HCT116 (cell line): ENCODE data around the gene PNPO. TPM values are rescaled to one million over a fixed set of nuclear protein-coding genes. Genes with fewer than 3 reads are reported as not detected.
A peak's percentile ranks its signal among the peaks of the same experiment; 100 is the strongest.

Experiments
- ATAC-seq: fragments of 200-7000 bp; cut with Tn5 transposase; 2 replicates; pipeline ENCODE4 v1.9.1; 2020; ENCODE audit warnings: mild to moderate bottlenecking, moderate library complexity
- BruUV-seq: library from RNA; stranded (reverse); fragments of 400-500 nt; replicated peaks from 2 replicates; lab custom pipeline; 2021; lab: Mats Ljungman, UMichigan
- CTCF ChIA-PET: fragments of 300-600 bp; sonication (Branson Sonifier 250); formaldehyde crosslinking; loops from one replicate; lab custom pipeline; 2021; ENCODE audit warnings: antibody characterized with exemption; lab: Charles Lee
- POLR2A ChIA-PET: fragments of 300-600, 350-600 bp; sonication (Branson Sonifier 250); formaldehyde crosslinking; loops from one replicate; lab custom pipeline; 2021; ENCODE audit warnings: antibody characterized with exemption; lab: Charles Lee
- RAD21 ChIA-PET, 2 experiments: fragments of 300-600 bp; sonication (Branson Sonifier 250); formaldehyde crosslinking; loops; one replicate each; lab custom pipeline; 2023; ENCODE audit warnings: low total read pairs in 2 of 2; ENCODE audit not compliant: uncharacterized antibody in 2 of 2, unreplicated experiment in 2 of 2, low non-redundant PET in 1 of 2; lab: Charles Lee
- DNase-seq: peaks from one replicate; pipeline ENCODE4 v3.0.0-alpha.2; 2010; ENCODE audit warnings: low read depth, low spot score
- H2AFZ ChIP-seq: fragments of 200-600 bp; shearing (Covaris generic), sonication (generic); 2 replicates; pipeline ENCODE4 v1.6.1; 2017; ENCODE audit warnings: low read depth, mixed run types, mixed read lengths, antibody characterized with exemption, low read length; ENCODE audit not compliant: poor library complexity, severe bottlenecking
- H3K27ac ChIP-seq: 2 replicates; pipeline ENCODE4 v1.5.1; 2012; ENCODE audit warnings: low read depth, low read length
- H3K27me3 ChIP-seq: fragments of 200-600 bp; sonication (generic); 2 replicates; pipeline ENCODE4 v1.6.1; 2016; ENCODE audit warnings: mixed run types, low read length, mixed read lengths; ENCODE audit not compliant: insufficient read depth
- H3K36me3 ChIP-seq, 2 experiments: fragments of 200-500 bp in 1 of 2; fragments of 200-600 bp in 1 of 2; sonication (Bioruptor generic) in 1 of 2; sonication (generic) in 1 of 2; 2 replicates each; pipeline versions ENCODE4 v1.5.1 to v1.6.1; 2014 to 2016; ENCODE audit warnings: low read length in 2 of 2, inconsistent platforms in 1 of 2, mixed read lengths in 1 of 2, mixed run types in 1 of 2; ENCODE audit not compliant: insufficient read depth in 2 of 2, control insufficient read depth in 1 of 2
- H3K4me1 ChIP-seq, 2 experiments: fragments of 200-600 bp in 1 of 2; sonication (generic) in 1 of 2; 2 replicates each; pipeline versions ENCODE4 v1.5.1 to v1.6.1; 2012 to 2017; ENCODE audit warnings: low read length in 2 of 2, inconsistent platforms in 1 of 2, mild to moderate bottlenecking in 1 of 2, mixed read lengths in 1 of 2, mixed run types in 1 of 2, moderate library complexity in 1 of 2; ENCODE audit not compliant: insufficient read depth in 2 of 2, control insufficient read depth in 1 of 2
- H3K4me2 ChIP-seq: fragments of 200-600 bp; sonication (generic); 2 replicates; pipeline ENCODE4 v1.6.1; 2017; ENCODE audit warnings: mixed run types, low read length, mixed read lengths
- H3K4me3 ChIP-seq, 2 experiments: fragments of 200-600 bp in 1 of 2; sonication (generic) in 1 of 2; replicated peaks in 1 of 2; 2 replicates each; pipeline ENCODE4 v1.5.1; 2011 to 2016; ENCODE audit warnings: low read length in 2 of 2, control low read depth in 1 of 2, low read depth in 1 of 2, mild to moderate bottlenecking in 1 of 2, mixed read lengths in 1 of 2, mixed run types in 1 of 2
- H3K79me2 ChIP-seq: fragments of 200-600 bp; sonication (generic); 2 replicates; pipeline ENCODE4 v1.6.1; 2017; ENCODE audit warnings: mild to moderate bottlenecking, mixed run types, low read length, moderate library complexity, mixed read lengths; ENCODE audit not compliant: insufficient read depth
- H3K9ac ChIP-seq: fragments of 200-600 bp; sonication (generic); 2 replicates; pipeline ENCODE4 v1.6.1; 2016; ENCODE audit warnings: low read length, mixed read lengths
- H3K9me2 ChIP-seq: fragments of 200-600 bp; sonication (generic), shearing (Covaris generic); 2 replicates; pipeline ENCODE4 v1.6.1; 2017; ENCODE audit warnings: mixed run types, mild to moderate bottlenecking, moderate library complexity; ENCODE audit not compliant: insufficient read depth
- H3K9me3 ChIP-seq, 2 experiments: fragments of 200-500 bp in 1 of 2; fragments of 200-600 bp in 1 of 2; sonication (Bioruptor generic) in 1 of 2; sonication (generic) in 1 of 2; 2 replicates each; pipeline ENCODE4 v1.6.1; 2014 to 2017; ENCODE audit warnings: low read length in 2 of 2, mixed read lengths in 2 of 2, inconsistent platforms in 1 of 2, low read depth in 1 of 2, mild to moderate bottlenecking in 1 of 2, mixed run types in 1 of 2, moderate library complexity in 1 of 2; ENCODE audit not compliant: control insufficient read depth in 1 of 2, insufficient read depth in 1 of 2
- H4K20me1 ChIP-seq: fragments of 200-600 bp; sonication (generic), shearing (Covaris generic); 2 replicates; pipeline ENCODE4 v1.6.1; 2017; ENCODE audit warnings: mixed run types, mild to moderate bottlenecking, moderate library complexity; ENCODE audit not compliant: insufficient read depth
- EGR1 ChIP-seq: IDR thresholded peaks from 2 replicates; pipeline ENCODE4 v1.6.1; 2012; ENCODE audit warnings: low read depth
- EZH2 ChIP-seq: fragments of 200-600 bp; sonication (generic); IDR thresholded peaks from 2 replicates; pipeline ENCODE4 v1.6.1; 2017; ENCODE audit warnings: antibody characterized with exemption, mixed run types
- EZH2phosphoT487 ChIP-seq: fragments of 200-600 bp; IDR thresholded peaks from 2 replicates; pipeline ENCODE4 v1.6.1; 2018; ENCODE audit warnings: antibody characterized with exemption, borderline replicate concordance
- RAD21 ChIP-seq: IDR thresholded peaks from 2 replicates; pipeline ENCODE4 v1.6.1; 2012; ENCODE audit warnings: low read depth, mild to moderate bottlenecking
- SIN3A ChIP-seq: IDR thresholded peaks from 2 replicates; pipeline ENCODE4 v1.6.1; 2012; ENCODE audit warnings: low read depth
- SRF ChIP-seq: IDR thresholded peaks from 2 replicates; pipeline ENCODE4 v1.6.1; 2012; ENCODE audit warnings: low read depth
- YY1 ChIP-seq: IDR thresholded peaks from 2 replicates; pipeline ENCODE4 v1.6.1; 2011; ENCODE audit warnings: low read length, low read depth, moderate library complexity, mild to moderate bottlenecking; ENCODE audit not compliant: insufficient replicate concordance; ENCODE audit errors: extremely low read depth
- ZNF274 ChIP-seq: fragments of 200-500 bp; sonication (Bioruptor generic); IDR thresholded peaks from 2 replicates; pipeline ENCODE4 v1.6.1; 2014; ENCODE audit warnings: mild to moderate bottlenecking, low read depth, low read length, inconsistent platforms
- intact Hi-C: fragments of 100-400 bp; cut with micrococcal nuclease; formaldehyde crosslinking; loops from 2 replicates; pipeline ENCODE4 v1.10.0; 2022
- total RNA-seq: library from RNA; stranded (reverse); gene quantifications from one replicate; pipeline ENCODE4 v1.2.1, GENCODE V29; 2021; ENCODE audit not compliant: unreplicated experiment
- TF ChIP-seq, protein P1 (sequence below), 3 experiments: fragments of 200-600 bp in 1 of 3; sonication (generic) in 1 of 3; IDR thresholded peaks in 2 of 3; conservative IDR thresholded peaks in 1 of 3; 2 replicates each; pipeline ENCODE4 v1.5.1; 2012 to 2017; ENCODE audit warnings: low read depth in 2 of 3, low read length in 2 of 3, antibody characterized with exemption in 1 of 3, borderline replicate concordance in 1 of 3, control low read depth in 1 of 3, mild to moderate bottlenecking in 1 of 3, mixed read lengths in 1 of 3, mixed run types in 1 of 3, moderate library complexity in 1 of 3; ENCODE audit not compliant: insufficient read depth in 1 of 3
- TF ChIP-seq, protein P2 (sequence below): IDR thresholded peaks from 2 replicates; pipeline ENCODE4 v1.6.1; 2011; ENCODE audit warnings: mild to moderate bottlenecking, low read length, moderate library complexity; ENCODE audit not compliant: insufficient replicate concordance; ENCODE audit errors: extremely low read depth
- TF ChIP-seq, protein P3 (sequence below): IDR thresholded peaks from 2 replicates; pipeline ENCODE4 v1.6.1; 2012

PNPO gene
- total RNA-seq, 1 experiment from 2014 or later, result 74.9 TPM

DNA sequence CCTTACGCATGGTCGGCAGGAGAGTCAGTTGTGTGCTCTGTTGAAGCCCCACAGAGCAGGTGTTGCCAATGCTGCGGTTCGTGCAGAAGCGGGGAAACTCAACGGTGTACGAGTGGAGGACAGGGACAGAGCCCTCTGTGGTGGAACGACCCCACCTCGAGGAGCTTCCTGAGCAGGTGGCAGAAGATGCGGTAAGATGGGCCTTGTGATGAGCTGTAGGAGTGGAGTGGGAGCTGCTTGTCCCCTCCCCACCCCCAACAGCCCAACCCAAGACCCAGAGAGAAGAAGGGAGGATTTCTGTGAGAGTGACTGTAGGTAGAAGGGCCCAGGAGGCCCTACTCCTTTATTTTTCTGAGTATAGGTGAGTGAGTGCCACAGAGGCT, 34.4 kb downstream of the PNPO start:
- no peak overlapping the region for H3K9ac ChIP-seq
- ChIA-PET RAD21 (no interaction called here), POLR2A (no interaction called here), CTCF (interaction anchor here (2.8 kb wide), 1 partner anchor 43 kb away, joined by 11 read pairs; no protein-coding TSS in a partner anchor)
- H3K9me2 ChIP-seq, result no peaks in the 10 kb centered on the region
- peaks cover 20% of the 10 kb centered on the region for H3K79me2 ChIP-seq
- no peak overlapping the region for H3K4me2 ChIP-seq
- no peak for ATAC-seq
- H3K27ac ChIP-seq, result no peak overlapping the region
- H2AFZ ChIP-seq, result no peak overlapping the region
- H3K9me3 ChIP-seq, result no peaks in the 10 kb centered on the region
- peaks cover 48 to 50% of the 10 kb centered on the region in 2 experiments for H3K36me3 ChIP-seq
- H3K4me1 ChIP-seq, result peaks cover 4 to 15% of the 10 kb centered on the region in 2 experiments; a peak in 3 of 4 replicates
- BruUV-seq, result no TSS peak
- intact Hi-C loops, result no loop called here
- H4K20me1 ChIP-seq, result no peaks in the 10 kb centered on the region
- no peaks in the 10 kb centered on the region for H3K27me3 ChIP-seq
- TF ChIP-seq SIN3A (no peak), SRF (no peak), EZH2 (no peak), EZH2phosphoT487 (no peak)
- DNase-seq, result no peak
- no peak overlapping the region for H3K4me3 ChIP-seq

DNA sequence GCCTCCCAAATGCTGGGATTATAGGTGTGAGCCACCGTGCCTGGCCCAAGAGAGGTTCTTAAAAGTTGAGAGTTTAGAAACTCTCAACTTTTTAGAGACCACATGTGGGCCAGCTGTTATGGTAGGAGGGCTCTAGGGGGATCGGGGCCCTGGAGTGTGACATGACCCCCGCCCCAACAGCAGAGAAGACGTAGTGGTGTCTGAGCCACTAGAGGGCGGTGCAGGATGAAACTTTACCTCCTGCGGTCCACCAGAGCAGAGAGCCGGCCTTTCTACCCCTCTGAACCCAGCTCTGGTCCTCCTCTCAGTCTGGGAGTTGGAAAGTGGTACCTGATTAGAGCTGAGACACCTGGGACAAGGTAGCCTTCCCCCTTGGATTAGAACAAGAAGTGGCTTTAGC, 37.0 kb downstream of the PNPO start:
- intact Hi-C loops, result loop anchor here (1.0 kb wide), 1 partner anchor 40 kb away; no protein-coding TSS in a partner anchor
- ChIA-PET CTCF (interaction anchor here (0.8 to 5.5 kb wide), 8 partner anchors 8 to 137 kb away, joined by 3 to 46 read pairs (median 4); partner anchors contain the start of genes CDK5RAP3 and SCRN2), POLR2A (no interaction called here), RAD21 (interaction anchor here in 1 of 2 experiments (0.7 to 1.4 kb wide), 3 partner anchors 37 to 102 kb away, joined by 4 read pairs; no protein-coding TSS in a partner anchor)
- no peaks in the 10 kb centered on the region for H3K27me3 ChIP-seq
- no peak overlapping the region for H3K4me3 ChIP-seq
- peaks cover 61 to 72% of the 10 kb centered on the region in 2 experiments for H3K36me3 ChIP-seq
- no peaks in the 10 kb centered on the region for H3K9me3 ChIP-seq
- no peaks in the 10 kb centered on the region for H3K4me1 ChIP-seq
- BruUV-seq, result no TSS peak
- H3K79me2 ChIP-seq, result no peaks in the 10 kb centered on the region
- DNase-seq (no peak), ATAC-seq (peak; percentile 88)
- H3K9ac ChIP-seq, result no peak overlapping the region
- H2AFZ ChIP-seq, result no peak overlapping the region
- H3K9me2 ChIP-seq, result no peaks in the 10 kb centered on the region
- no peaks in the 10 kb centered on the region for H4K20me1 ChIP-seq
- TF ChIP-seq ZNF274 (no peak), EGR1 (no peak), YY1 (no peak), RAD21 (peak; percentile 74)
- TF ChIP-seq, protein P1, sequence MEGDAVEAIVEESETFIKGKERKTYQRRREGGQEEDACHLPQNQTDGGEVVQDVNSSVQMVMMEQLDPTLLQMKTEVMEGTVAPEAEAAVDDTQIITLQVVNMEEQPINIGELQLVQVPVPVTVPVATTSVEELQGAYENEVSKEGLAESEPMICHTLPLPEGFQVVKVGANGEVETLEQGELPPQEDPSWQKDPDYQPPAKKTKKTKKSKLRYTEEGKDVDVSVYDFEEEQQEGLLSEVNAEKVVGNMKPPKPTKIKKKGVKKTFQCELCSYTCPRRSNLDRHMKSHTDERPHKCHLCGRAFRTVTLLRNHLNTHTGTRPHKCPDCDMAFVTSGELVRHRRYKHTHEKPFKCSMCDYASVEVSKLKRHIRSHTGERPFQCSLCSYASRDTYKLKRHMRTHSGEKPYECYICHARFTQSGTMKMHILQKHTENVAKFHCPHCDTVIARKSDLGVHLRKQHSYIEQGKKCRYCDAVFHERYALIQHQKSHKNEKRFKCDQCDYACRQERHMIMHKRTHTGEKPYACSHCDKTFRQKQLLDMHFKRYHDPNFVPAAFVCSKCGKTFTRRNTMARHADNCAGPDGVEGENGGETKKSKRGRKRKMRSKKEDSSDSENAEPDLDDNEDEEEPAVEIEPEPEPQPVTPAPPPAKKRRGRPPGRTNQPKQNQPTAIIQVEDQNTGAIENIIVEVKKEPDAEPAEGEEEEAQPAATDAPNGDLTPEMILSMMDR (IDR thresholded peaks at IDR 0.05 in 2 of 3, conservative IDR thresholded peaks at IDR 0.05 in 1 of 3; ENCODE audit: borderline replicate concordance in 1 of 3, insufficient read depth in 1 of 3, low read depth in 2 of 3, low read length in 2 of 3), result peak; percentile 73 to 88 (median 84)
- TF ChIP-seq, protein P2, sequence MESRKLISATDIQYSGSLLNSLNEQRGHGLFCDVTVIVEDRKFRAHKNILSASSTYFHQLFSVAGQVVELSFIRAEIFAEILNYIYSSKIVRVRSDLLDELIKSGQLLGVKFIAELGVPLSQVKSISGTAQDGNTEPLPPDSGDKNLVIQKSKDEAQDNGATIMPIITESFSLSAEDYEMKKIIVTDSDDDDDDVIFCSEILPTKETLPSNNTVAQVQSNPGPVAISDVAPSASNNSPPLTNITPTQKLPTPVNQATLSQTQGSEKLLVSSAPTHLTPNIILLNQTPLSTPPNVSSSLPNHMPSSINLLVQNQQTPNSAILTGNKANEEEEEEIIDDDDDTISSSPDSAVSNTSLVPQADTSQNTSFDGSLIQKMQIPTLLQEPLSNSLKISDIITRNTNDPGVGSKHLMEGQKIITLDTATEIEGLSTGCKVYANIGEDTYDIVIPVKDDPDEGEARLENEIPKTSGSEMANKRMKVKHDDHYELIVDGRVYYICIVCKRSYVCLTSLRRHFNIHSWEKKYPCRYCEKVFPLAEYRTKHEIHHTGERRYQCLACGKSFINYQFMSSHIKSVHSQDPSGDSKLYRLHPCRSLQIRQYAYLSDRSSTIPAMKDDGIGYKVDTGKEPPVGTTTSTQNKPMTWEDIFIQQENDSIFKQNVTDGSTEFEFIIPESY, result no peak
- TF ChIP-seq, protein P3, sequence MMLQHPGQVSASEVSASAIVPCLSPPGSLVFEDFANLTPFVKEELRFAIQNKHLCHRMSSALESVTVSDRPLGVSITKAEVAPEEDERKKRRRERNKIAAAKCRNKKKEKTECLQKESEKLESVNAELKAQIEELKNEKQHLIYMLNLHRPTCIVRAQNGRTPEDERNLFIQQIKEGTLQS, result no peak
- H3K4me2 ChIP-seq, result no peak overlapping the region
- H3K27ac ChIP-seq, result no peak overlapping the region
